Fibroblast of lung (primary cell): Measurements from ENCODE around the gene AIFM1. TPM values are rescaled to one million over a fixed set of nuclear protein-coding genes. Genes with fewer than 3 reads are reported as not detected.

ENCODE experiments used
- DNase-seq, 2 donors: peaks; one replicate each; pipeline versions ENCODE4 v3.0.0 to v3.0.0-alpha.2; 2010; ENCODE audit warnings: low read depth in 2 of 2
- H2AFZ ChIP-seq: 2 replicates; pipeline ENCODE4 v1.5.1; 2012; ENCODE audit warnings: low read length, control low read depth, inconsistent platforms
- H3K27ac ChIP-seq: 2 replicates; pipeline ENCODE4 v1.5.1; 2011; ENCODE audit warnings: low read length, control low read depth; ENCODE audit not compliant: insufficient read depth
- H3K27me3 ChIP-seq: 2 replicates; pipeline ENCODE4 v1.5.1; 2011; ENCODE audit warnings: mild to moderate bottlenecking, low read length; ENCODE audit not compliant: control insufficient read depth, insufficient read depth
- H3K36me3 ChIP-seq: 2 replicates; pipeline ENCODE4 v1.5.1; 2011; ENCODE audit warnings: low read length; ENCODE audit not compliant: control insufficient read depth, insufficient read depth
- H3K4me1 ChIP-seq: 2 replicates; pipeline ENCODE4 v1.5.1; 2011; ENCODE audit warnings: low read length; ENCODE audit not compliant: control insufficient read depth, insufficient read depth; ENCODE audit errors: extremely low read depth
- H3K4me2 ChIP-seq: 2 replicates; pipeline ENCODE4 v1.5.1; 2011; ENCODE audit warnings: low read length, control low read depth; ENCODE audit not compliant: insufficient read depth; ENCODE audit errors: extremely low read depth
- H3K4me3 ChIP-seq, 4 experiments: fragments of 200-600 bp in 1 of 4; sonication (generic) in 1 of 4; replicated peaks in 1 of 4; 2 replicates each; pipeline ENCODE4 v1.5.1; 2011 to 2016; ENCODE audit warnings: low read length in 4 of 4, low read depth in 3 of 4, mild to moderate bottlenecking in 3 of 4, control low read depth in 2 of 4, inconsistent platforms in 1 of 4, mixed read lengths in 1 of 4; ENCODE audit not compliant: insufficient read depth in 1 of 4; ENCODE audit errors: control extremely low read depth in 1 of 4
- H3K79me2 ChIP-seq: 2 replicates; pipeline ENCODE4 v1.5.1; 2012; ENCODE audit warnings: mild to moderate bottlenecking, low read length, inconsistent platforms; ENCODE audit not compliant: control insufficient read depth, insufficient read depth
- H3K9ac ChIP-seq: 2 replicates; pipeline ENCODE4 v1.5.1; 2011; ENCODE audit warnings: mild to moderate bottlenecking, low read length, control low read depth; ENCODE audit not compliant: insufficient read depth
- H3K9me3 ChIP-seq: 2 replicates; pipeline ENCODE4 v1.5.1; 2012; ENCODE audit warnings: low read depth, low read length; ENCODE audit not compliant: control insufficient read depth, insufficient read depth
- H4K20me1 ChIP-seq: 2 replicates; pipeline ENCODE4 v1.5.1; 2011; ENCODE audit warnings: low read length; ENCODE audit not compliant: control insufficient read depth, insufficient read depth; ENCODE audit errors: extremely low read depth
- CTCF ChIP-seq, 2 donors: IDR thresholded peaks in 1 of 2; conservative IDR thresholded peaks in 1 of 2; 1 replicate in 1 of 2; 2 replicates in 1 of 2; pipeline ENCODE4 v1.5.1; 2011 to 2012; ENCODE audit warnings: low read length in 2 of 2, control low read depth in 1 of 2, inconsistent platforms in 1 of 2, low read depth in 1 of 2, mild to moderate bottlenecking in 1 of 2
- EZH2 ChIP-seq: IDR thresholded peaks from 2 replicates; pipeline ENCODE4 v1.5.1; 2012; ENCODE audit warnings: low read length, control low read depth, mild to moderate bottlenecking; ENCODE audit errors: missing control alignments
- polyA plus RNA-seq, 2 donors: library from polyadenylated mRNA; depleted of rRNA in 1 of 2; stranded (reverse) in 1 of 2; unstranded in 1 of 2; fragments of >200 nt; gene quantifications; 2 replicates each; pipeline ENCODE4 v1.2.1, GENCODE V29; 2011 to 2012; ENCODE audit warnings: missing spikeins in 1 of 2
- total RNA-seq: library from RNA; depleted of rRNA; stranded (reverse); fragments of >200 nt; gene quantifications from 2 replicates; pipeline ENCODE4 v1.2.1, GENCODE V29; 2014

Gene AIFM1
- total and polyA plus RNA-seq, 2 donors (not counting 1 experiment from before 2014, with no cell fraction given), result 23.1 to 36.1 TPM

- TF ChIP-seq CTCF (conservative IDR thresholded peaks at IDR 0.05 in 1 of 2, IDR thresholded peaks at IDR 0.05 in 1 of 2; ENCODE audit: low read depth in 1 of 2, low read length in 2 of 2) (no peak), EZH2 (no peak)
- Histone ChIP-seq H3K36me3 (no peaks in the 10 kb centered on the region), H3K27ac (no peak overlapping the region), H3K9me3 (no peaks in the 10 kb centered on the region), H2AFZ (no peak overlapping the region), H3K4me3 (no peak overlapping the region), H3K79me2 (peaks cover 19% of the 10 kb centered on the region), H3K4me2 (no peak overlapping the region), H4K20me1 (no peaks in the 10 kb centered on the region), H3K27me3 (no peaks in the 10 kb centered on the region), H3K9ac (no peak overlapping the region), H3K4me1 (no peaks in the 10 kb centered on the region)
- DNase-seq, result no peak
Measured at GRCh38 chrX:130094696-130095095, 70.9 kb downstream of the AIFM1 start.

- no peak for TF ChIP-seq EZH2
- no peak for TF ChIP-seq CTCF (conservative IDR thresholded peaks at IDR 0.05 in 1 of 2, IDR thresholded peaks at IDR 0.05 in 1 of 2; ENCODE audit: low read depth in 1 of 2, low read length in 2 of 2)
- Histone ChIP-seq H3K9me3 (no peaks in the 10 kb centered on the region), H3K36me3 (no peaks in the 10 kb centered on the region), H3K27me3 (no peaks in the 10 kb centered on the region), H3K79me2 (peaks cover 15% of the 10 kb centered on the region), H4K20me1 (no peaks in the 10 kb centered on the region), H3K4me2 (no peak overlapping the region), H3K4me1 (no peaks in the 10 kb centered on the region), H3K9ac (no peak overlapping the region), H2AFZ (no peak overlapping the region), H3K27ac (no peak overlapping the region), H3K4me3 (no peak overlapping the region)
- no peak for DNase-seq
Measured at GRCh38 chrX:130093271-130093670, 72.4 kb downstream of the AIFM1 start.

GRCh38 chrX:130091980-130092522, 73.6 kb downstream of the AIFM1 start:
- Histone ChIP-seq H3K9ac (no peak overlapping the region), H3K4me2 (no peak overlapping the region), H3K4me1 (no peaks in the 10 kb centered on the region), H3K27ac (no peak overlapping the region), H3K9me3 (no peaks in the 10 kb centered on the region), H3K27me3 (no peaks in the 10 kb centered on the region), H3K4me3 (no peak overlapping the region), H4K20me1 (no peaks in the 10 kb centered on the region), H3K79me2 (peaks cover 8% of the 10 kb centered on the region), H2AFZ (no peak overlapping the region), H3K36me3 (no peaks in the 10 kb centered on the region)
- no peak for DNase-seq
- TF ChIP-seq CTCF (conservative IDR thresholded peaks at IDR 0.05 in 1 of 2, IDR thresholded peaks at IDR 0.05 in 1 of 2; ENCODE audit: low read depth in 1 of 2, low read length in 2 of 2), result no peak
- no peak for TF ChIP-seq EZH2
